ENCODE results near the gene SIK3.

DNA sequence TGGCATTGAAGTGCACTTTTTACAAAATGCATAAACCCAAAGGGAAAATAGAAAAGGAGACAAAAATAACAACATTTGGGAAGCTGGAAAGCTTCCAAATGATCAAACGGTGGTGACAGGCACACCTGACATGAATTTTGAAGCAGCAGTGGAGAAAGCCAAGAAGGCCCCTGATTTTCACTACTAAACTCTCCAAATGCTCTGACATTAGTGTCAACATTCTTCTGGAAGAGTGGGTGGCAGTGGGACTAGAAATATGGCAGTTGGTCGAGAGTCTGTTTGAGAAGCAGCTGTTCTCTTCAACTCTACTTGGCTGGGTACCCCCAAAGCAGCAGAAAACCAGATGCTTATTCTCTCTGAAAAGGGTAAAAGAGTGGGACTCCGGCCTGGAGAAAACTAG lies 294.2 kb downstream of the SIK3 start:
- TF ChIP-seq CTCF (IDR thresholded peaks at IDR 0.05) (no peak), POLR2A (IDR thresholded peaks at IDR 0.05) (no peak)
